ENCODE measurements around the gene FIGN.

DNA sequence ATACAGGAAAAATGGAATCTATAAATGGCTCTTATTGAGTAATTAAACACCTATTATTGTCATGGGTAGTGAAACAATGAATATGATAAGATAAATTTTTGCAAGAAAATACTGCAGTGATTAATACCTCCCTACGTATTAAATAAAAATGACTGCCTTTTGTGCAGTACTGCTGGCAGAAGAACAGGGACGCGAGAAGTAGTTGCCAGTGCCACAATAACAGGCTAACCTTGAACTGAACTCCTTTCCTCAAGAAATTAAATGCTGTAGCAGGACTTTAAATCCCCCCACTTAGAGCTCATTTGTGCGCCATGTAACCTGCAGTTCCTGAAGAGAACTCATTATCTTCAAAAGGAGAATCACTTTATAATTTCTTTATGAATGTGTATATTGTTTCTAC lies 24.6 kb downstream of the FIGN start:
- TF ChIP-seq, protein P1, sequence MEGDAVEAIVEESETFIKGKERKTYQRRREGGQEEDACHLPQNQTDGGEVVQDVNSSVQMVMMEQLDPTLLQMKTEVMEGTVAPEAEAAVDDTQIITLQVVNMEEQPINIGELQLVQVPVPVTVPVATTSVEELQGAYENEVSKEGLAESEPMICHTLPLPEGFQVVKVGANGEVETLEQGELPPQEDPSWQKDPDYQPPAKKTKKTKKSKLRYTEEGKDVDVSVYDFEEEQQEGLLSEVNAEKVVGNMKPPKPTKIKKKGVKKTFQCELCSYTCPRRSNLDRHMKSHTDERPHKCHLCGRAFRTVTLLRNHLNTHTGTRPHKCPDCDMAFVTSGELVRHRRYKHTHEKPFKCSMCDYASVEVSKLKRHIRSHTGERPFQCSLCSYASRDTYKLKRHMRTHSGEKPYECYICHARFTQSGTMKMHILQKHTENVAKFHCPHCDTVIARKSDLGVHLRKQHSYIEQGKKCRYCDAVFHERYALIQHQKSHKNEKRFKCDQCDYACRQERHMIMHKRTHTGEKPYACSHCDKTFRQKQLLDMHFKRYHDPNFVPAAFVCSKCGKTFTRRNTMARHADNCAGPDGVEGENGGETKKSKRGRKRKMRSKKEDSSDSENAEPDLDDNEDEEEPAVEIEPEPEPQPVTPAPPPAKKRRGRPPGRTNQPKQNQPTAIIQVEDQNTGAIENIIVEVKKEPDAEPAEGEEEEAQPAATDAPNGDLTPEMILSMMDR (conservative IDR thresholded peaks at IDR 0.05; ENCODE audit: low read depth, low read length): no peak
- TF ChIP-seq POLR2A (IDR thresholded peaks at IDR 0.05; ENCODE audit: low read depth, low read length): no peak
- TF ChIP-seq RCOR1 (IDR thresholded peaks at IDR 0.05; ENCODE audit: insufficient replicate concordance, low read length): no peak
- TF ChIP-seq, protein P2, sequence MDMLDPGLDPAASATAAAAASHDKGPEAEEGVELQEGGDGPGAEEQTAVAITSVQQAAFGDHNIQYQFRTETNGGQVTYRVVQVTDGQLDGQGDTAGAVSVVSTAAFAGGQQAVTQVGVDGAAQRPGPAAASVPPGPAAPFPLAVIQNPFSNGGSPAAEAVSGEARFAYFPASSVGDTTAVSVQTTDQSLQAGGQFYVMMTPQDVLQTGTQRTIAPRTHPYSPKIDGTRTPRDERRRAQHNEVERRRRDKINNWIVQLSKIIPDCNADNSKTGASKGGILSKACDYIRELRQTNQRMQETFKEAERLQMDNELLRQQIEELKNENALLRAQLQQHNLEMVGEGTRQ (IDR thresholded peaks at IDR 0.05; ENCODE audit: low read depth, low read length): no peak
- no peak for TF ChIP-seq SMC3 (IDR thresholded peaks at IDR 0.05; ENCODE audit: low read depth, low read length)
- TF ChIP-seq RAD21 (IDR thresholded peaks at IDR 0.05; ENCODE audit: low read length): no peak
- TF ChIP-seq CEBPB (IDR thresholded peaks at IDR 0.05; ENCODE audit: low read depth, low read length): no peak
- no peak for TF ChIP-seq NFE2L2 (IDR thresholded peaks at IDR 0.05; ENCODE audit: low read depth, low read length)
- TF ChIP-seq RFX5 (IDR thresholded peaks at IDR 0.05; ENCODE audit: low read depth, low read length): no peak
- TF ChIP-seq MXI1 (IDR thresholded peaks at IDR 0.05; ENCODE audit: borderline replicate concordance, low read depth, low read length): no peak
- no peak for TF ChIP-seq FOS (IDR thresholded peaks at IDR 0.05; ENCODE audit: low read depth, low read length)
- TF ChIP-seq CHD1 (IDR thresholded peaks at IDR 0.05; ENCODE audit: low read depth, low read length): no peak
- no peak for TF ChIP-seq MAZ (IDR thresholded peaks at IDR 0.05; ENCODE audit: borderline replicate concordance, low read depth, low read length)
- TF ChIP-seq BHLHE40 (IDR thresholded peaks at IDR 0.05; ENCODE audit: low read depth, low read length): no peak

Measured in IMR-90 (cell line).